HG02571 (cell line): ENCODE results near the gene HTATIP2.
"Not testable (repeated sequence)": the region's sequence is repeated elsewhere in the genome, so short reads cannot be mapped to it uniquely, and the experiment has no call there.

Experiments used
- ATAC-seq: cut with Tn5 transposase; IDR thresholded peaks from one replicate; pipeline ENCODE4 v1.9.1; 2021; ENCODE audit warnings: mild to moderate bottlenecking, moderate library complexity; ENCODE audit not compliant: unreplicated experiment

Gene HTATIP2

DNA sequence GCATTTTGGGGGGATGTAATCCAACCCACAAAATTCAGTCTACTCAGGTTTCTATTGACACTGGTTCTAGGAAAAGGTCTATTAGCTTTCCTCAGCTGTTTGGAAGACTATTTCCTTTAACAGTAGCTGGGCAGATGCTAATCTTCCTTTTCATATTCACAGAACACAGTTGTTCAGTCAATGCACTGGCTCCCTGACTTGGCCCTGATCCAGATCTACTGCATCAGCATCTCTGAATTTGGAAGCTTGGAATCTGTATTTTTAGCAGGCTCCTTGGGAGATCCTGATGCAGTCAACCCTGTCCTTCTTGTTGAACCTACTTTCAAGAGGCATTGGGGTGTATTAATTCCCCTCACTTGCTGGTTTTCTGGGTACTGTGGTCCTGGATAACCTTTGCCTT lies 6.3 kb downstream of the HTATIP2 start:
- ATAC-seq: no peak

- ATAC-seq: no peak
These were observed 8.6 kb downstream of the HTATIP2 start for GRCh38 chr11:20372081-20372626.

- no peak for ATAC-seq
These were observed 9.6 kb downstream of the HTATIP2 start for GRCh38 chr11:20373147-20373546.

- no peak for ATAC-seq
These were observed 10.2 kb downstream of the HTATIP2 start for GRCh38 chr11:20373568-20374209.

DNA sequence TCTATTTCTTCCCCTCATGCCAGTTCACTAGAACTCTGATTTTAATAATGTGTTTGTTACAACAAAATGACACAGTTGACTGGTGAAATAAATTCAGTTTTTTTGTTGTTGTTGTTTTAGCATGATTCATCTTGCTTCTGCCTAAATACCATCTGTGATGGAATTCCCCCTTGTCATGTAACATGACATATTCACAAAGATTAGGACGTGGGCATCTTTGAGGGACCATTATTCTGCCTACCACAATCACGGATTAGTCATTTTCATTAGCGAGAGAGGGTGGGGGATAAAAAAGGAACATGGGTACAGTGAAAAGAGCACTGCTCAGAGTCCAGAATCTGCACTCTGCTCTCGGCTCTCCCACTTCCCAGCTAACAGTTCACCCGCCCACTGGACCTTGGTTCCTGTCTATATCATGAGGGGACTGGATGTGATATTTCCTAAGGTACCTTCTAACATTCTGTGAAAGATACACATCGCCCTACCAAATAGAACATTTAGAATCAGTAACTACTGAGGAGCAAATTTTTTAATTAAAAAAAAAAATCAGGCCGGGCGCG lies 11.3 kb downstream of the HTATIP2 start:
- no peak for ATAC-seq

DNA sequence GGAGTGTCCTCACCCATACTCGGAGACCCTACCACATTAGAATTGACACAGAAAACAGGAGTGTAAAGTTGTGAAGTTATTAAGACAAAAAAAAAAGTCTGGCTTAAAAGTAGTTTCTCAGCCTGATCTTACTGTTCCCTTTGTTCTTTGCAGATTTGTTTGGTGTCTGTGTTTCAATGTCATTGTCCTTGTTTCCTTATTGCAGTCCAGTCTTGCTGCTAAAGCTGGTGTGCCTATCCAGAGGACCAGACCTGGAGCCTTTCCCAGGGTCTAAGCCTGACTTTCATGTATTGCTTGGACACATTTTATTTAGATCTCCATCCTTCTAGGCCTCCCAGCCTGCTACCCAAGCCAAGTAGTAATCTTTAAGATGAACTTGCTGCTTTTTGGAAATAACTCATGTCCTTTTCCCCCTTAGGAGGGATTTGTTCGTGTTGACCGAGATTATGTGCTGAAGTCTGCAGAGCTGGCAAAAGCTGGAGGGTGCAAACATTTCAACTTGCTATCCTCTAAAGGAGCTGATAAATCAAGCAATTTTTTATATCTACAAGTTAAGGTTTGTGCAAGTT lies 12.7 kb downstream of the HTATIP2 start:
- no peak for ATAC-seq

GRCh38 chr11:20385996-20386395 lies 22.5 kb downstream of the HTATIP2 start:
- not testable (repeated sequence) for ATAC-seq

GRCh38 chr11:20387261-20388095 lies 24.0 kb downstream of the HTATIP2 start, which contains the start of gene PRMT3:
Gene PRMT3, plus strand, starts transcription at chr11:20387716. Its CDS starts 31 bp downstream, at chr11:20387747.
- ATAC-seq: peak; percentile 78

- peak; percentile 6 for ATAC-seq
These were observed 24.9 kb downstream of the HTATIP2 start for GRCh38 chr11:20388096-20389055.

GRCh38 chr11:20397281-20397680 lies 33.8 kb downstream of the HTATIP2 start:
- peak; percentile 58 for ATAC-seq

DNA sequence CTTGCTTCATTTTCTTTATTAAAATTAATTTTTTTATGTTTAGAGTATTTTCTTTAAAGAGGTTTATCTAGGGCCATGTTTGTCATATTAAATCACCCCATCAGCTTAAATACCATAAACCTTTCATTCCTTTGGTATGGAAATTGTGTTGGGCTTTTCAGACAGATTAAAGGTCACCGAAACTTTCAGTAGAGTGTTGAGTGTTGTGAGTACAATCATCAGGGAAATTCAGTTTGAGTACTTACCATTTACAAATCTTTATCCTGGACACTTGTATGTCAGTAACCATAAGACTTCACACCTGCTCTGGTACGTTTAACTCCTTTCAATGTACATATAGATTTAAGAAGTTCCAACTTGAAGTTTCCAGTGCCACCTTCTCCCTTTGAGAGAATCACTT lies 36.0 kb downstream of the HTATIP2 start:
- ATAC-seq: no peak

- ATAC-seq: no peak
These were observed 39.5 kb downstream of the HTATIP2 start for GRCh38 chr11:20403059-20403458.

GRCh38 chr11:20406484-20406883 lies 43.0 kb downstream of the HTATIP2 start:
- no peak for ATAC-seq

GRCh38 chr11:20407344-20407743 lies 43.8 kb downstream of the HTATIP2 start:
- no peak for ATAC-seq

DNA sequence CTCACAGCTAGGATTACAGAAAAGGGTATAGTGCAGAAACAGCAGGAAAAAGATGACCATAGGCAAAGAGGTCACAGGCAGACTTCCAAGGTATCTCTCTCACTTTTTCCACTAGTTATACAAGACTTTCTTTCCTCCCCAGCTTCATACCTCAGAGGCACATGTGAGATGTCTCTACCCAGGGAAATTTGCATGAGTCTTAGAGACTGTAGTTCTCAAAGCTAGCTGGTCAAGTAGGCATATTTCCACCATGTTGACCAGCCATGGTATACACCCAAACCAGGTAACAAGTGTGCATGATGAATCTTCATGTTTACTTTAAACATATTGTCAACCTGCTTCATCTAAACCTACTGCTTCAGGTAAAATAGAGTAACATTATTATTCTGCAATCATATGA lies 51.9 kb downstream of the HTATIP2 start:
- ATAC-seq: peak; percentile 59

- ATAC-seq: no peak
These were observed 54.3 kb downstream of the HTATIP2 start for GRCh38 chr11:20417771-20418170.

GRCh38 chr11:20421946-20422345 lies 58.4 kb downstream of the HTATIP2 start:
- ATAC-seq: no peak

DNA sequence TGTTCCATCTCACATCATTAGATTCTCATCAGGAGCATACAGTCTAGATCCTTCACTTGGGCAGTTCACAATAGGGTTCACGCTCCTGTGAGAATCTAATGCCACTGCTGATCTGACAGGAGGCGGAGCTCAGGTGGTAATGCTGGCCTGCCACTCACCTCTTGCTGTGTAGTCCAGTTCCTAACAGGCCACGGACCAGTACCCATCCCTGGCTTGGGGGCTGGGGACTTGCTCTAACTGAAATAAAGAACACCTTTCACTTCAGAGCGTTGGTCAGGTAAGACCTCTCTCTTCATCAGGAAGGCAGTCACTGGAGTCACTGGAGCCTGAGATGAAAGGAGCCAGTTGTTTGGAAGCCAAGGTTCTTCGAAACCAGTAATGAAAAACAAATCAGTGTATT lies 65.7 kb downstream of the HTATIP2 start:
- ATAC-seq: no peak
